ENCODE results near the gene ETS1.

DNA sequence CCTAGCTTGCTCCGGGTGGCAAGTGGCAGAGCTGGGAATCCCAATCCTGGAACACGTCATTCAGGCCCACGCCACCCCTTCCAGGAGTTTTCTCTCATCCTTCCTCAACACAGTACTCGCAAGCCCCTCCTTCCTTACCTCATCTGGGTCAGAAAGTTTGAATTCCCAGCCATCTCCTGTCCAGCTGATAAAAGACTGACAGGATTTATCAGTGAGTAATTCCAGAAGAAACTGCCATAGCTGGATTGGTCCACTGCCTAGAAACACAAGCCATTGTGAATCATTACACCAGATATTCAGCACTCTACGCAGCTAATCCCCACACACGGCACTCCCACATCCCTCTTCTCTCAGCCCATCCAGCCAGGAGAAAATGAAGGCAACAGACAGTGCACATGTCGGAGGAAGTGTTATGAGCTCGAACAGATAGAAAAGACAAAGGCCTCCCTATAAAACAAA, 124.0 kb downstream of the ETS1 start:
- TF ChIP-seq, protein P1, sequence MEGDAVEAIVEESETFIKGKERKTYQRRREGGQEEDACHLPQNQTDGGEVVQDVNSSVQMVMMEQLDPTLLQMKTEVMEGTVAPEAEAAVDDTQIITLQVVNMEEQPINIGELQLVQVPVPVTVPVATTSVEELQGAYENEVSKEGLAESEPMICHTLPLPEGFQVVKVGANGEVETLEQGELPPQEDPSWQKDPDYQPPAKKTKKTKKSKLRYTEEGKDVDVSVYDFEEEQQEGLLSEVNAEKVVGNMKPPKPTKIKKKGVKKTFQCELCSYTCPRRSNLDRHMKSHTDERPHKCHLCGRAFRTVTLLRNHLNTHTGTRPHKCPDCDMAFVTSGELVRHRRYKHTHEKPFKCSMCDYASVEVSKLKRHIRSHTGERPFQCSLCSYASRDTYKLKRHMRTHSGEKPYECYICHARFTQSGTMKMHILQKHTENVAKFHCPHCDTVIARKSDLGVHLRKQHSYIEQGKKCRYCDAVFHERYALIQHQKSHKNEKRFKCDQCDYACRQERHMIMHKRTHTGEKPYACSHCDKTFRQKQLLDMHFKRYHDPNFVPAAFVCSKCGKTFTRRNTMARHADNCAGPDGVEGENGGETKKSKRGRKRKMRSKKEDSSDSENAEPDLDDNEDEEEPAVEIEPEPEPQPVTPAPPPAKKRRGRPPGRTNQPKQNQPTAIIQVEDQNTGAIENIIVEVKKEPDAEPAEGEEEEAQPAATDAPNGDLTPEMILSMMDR (IDR thresholded peaks at IDR 0.05; ENCODE audit: insufficient read depth, low read length) = no peak
- no peak for TF ChIP-seq POLR2AphosphoS5 (IDR thresholded peaks at IDR 0.05; ENCODE audit: low read depth)

All from HL-60 (cell line).